ENCODE measurements around the gene FBN1. TPM values are rescaled to one million over a fixed set of nuclear protein-coding genes. Genes with fewer than 3 reads are reported as not detected.

FBN1 gene
- total RNA-seq, 1 donor from 2014 or later, result 22.1 TPM

DNA sequence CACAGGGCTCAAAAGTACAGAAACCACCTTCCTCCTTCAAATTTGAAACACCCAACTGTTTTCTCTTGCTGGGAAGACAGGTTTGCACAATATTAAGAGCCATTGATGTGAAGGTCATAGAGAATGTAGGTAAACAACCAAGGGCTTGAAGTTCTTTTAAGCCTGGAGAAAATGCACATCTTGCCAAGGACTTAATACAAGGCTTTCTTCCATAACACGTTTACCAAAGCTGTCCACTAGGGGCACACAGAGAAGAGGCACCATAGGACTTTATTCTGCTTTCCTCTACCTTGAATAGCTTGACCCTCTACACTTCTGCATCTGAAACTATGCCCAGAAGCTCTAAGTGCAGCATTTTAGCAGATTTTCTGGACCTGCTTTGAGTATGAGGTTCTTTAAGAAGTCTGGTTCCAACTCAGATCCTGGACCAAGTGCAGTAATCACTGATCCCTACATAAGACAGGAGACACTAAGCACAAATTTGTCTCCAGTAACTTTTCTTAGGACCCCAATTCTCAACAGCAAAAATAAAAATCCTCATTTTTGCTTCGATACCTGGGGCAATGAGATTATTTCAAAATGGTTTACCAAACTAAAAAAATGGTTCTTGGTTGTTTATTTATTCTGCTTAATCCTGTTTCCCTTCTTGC, 138.0 kb downstream of the FBN1 start:
- Mint-ChIP-seq H3K9me3 (no peaks in the 10 kb centered on the region), H3K27me3 (ENCODE audit: low read depth) (no peaks in the 10 kb centered on the region), H3K4me3 (no peak overlapping the region), H3K4me1 (no peaks in the 10 kb centered on the region), H3K27ac (ENCODE audit: unreplicated experiment) (no peak overlapping the region), H3K36me3 (ENCODE audit: low read depth) (peaks cover 10% of the 10 kb centered on the region)
- TF ChIP-seq, protein P1, sequence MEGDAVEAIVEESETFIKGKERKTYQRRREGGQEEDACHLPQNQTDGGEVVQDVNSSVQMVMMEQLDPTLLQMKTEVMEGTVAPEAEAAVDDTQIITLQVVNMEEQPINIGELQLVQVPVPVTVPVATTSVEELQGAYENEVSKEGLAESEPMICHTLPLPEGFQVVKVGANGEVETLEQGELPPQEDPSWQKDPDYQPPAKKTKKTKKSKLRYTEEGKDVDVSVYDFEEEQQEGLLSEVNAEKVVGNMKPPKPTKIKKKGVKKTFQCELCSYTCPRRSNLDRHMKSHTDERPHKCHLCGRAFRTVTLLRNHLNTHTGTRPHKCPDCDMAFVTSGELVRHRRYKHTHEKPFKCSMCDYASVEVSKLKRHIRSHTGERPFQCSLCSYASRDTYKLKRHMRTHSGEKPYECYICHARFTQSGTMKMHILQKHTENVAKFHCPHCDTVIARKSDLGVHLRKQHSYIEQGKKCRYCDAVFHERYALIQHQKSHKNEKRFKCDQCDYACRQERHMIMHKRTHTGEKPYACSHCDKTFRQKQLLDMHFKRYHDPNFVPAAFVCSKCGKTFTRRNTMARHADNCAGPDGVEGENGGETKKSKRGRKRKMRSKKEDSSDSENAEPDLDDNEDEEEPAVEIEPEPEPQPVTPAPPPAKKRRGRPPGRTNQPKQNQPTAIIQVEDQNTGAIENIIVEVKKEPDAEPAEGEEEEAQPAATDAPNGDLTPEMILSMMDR (conservative IDR thresholded peaks at IDR 0.05), result peak; percentile 69
- DNase-seq (ENCODE audit: low read depth, low spot score), result peak; percentile 15

DNA sequence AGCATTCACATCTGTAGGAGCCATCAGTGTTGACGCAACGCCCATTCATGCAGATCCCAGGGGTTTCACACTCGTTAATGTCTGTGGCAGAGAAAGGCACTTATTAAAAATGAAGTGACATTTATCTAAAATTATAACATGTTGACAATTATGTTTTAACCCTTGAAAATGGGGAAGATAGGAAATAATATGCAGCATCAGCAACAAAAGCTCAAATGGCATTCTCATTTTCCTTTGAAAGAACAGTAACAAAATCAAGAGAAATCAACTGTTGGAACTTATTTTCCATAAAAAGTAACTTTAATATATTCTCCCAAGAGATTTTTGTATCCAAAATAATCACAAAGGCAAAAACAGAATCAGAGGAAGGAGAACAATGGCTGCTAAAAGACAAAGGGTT, 140.4 kb downstream of the FBN1 start:
- TF ChIP-seq, protein P1 (conservative IDR thresholded peaks at IDR 0.05), result no peak
- no peak overlapping the region for H3K4me3 Mint-ChIP-seq
- H3K27ac Mint-ChIP-seq (ENCODE audit: unreplicated experiment), result no peak overlapping the region
- H3K36me3 Mint-ChIP-seq (ENCODE audit: low read depth), result peaks cover 7% of the 10 kb centered on the region
- no peaks in the 10 kb centered on the region for H3K9me3 Mint-ChIP-seq
- H3K4me1 Mint-ChIP-seq, result no peaks in the 10 kb centered on the region
- DNase-seq (ENCODE audit: low read depth, low spot score), result no peak
- H3K27me3 Mint-ChIP-seq (ENCODE audit: low read depth), result no peaks in the 10 kb centered on the region

DNA sequence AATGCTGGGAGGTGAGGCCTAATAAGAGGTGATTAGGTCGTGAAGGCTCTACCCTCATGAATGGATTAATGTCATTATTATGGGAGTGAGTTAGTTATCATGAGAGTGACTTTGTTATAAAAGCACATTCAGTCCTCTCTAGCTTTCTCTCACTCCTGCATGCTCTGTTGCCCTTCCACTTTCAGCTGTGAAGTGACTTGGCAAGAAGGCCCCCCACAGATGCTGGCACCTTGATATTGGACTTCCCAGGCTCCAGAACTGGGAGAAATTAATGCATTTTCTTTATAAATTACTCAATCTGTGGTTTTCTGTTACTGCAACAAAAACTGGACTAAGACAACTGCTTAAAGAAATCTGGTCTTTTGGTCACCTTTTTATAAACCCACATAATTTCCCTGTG, 144.3 kb downstream of the FBN1 start:
- Mint-ChIP-seq H3K9me3 (no peaks in the 10 kb centered on the region), H3K27ac (ENCODE audit: unreplicated experiment) (no peak overlapping the region), H3K4me1 (no peaks in the 10 kb centered on the region), H3K36me3 (ENCODE audit: low read depth) (peaks cover 7% of the 10 kb centered on the region), H3K4me3 (no peak overlapping the region), H3K27me3 (ENCODE audit: low read depth) (no peaks in the 10 kb centered on the region)
- DNase-seq (ENCODE audit: low read depth, low spot score), result no peak
- TF ChIP-seq, protein P1 (conservative IDR thresholded peaks at IDR 0.05), result no peak

GRCh38 chr15:48500595-48500994, 144.9 kb downstream of the FBN1 start:
- no peak for DNase-seq (ENCODE audit: low read depth, low spot score)
- no peaks in the 10 kb centered on the region for H3K27me3 Mint-ChIP-seq (ENCODE audit: low read depth)
- H3K4me3 Mint-ChIP-seq, result no peak overlapping the region
- TF ChIP-seq, protein P1 (conservative IDR thresholded peaks at IDR 0.05), result no peak
- H3K27ac Mint-ChIP-seq (ENCODE audit: unreplicated experiment), result no peak overlapping the region
- H3K4me1 Mint-ChIP-seq, result no peaks in the 10 kb centered on the region
- H3K36me3 Mint-ChIP-seq (ENCODE audit: low read depth), result peaks cover 7% of the 10 kb centered on the region
- H3K9me3 Mint-ChIP-seq, result no peaks in the 10 kb centered on the region

GRCh38 chr15:48499978-48500377, 145.5 kb downstream of the FBN1 start:
- Mint-ChIP-seq H3K27ac (ENCODE audit: unreplicated experiment) (peak overlapping the region; percentile 29), H3K9me3 (no peaks in the 10 kb centered on the region), H3K36me3 (ENCODE audit: low read depth) (peaks cover 6% of the 10 kb centered on the region), H3K4me1 (no peaks in the 10 kb centered on the region), H3K27me3 (ENCODE audit: low read depth) (no peaks in the 10 kb centered on the region), H3K4me3 (no peak overlapping the region)
- TF ChIP-seq, protein P1 (conservative IDR thresholded peaks at IDR 0.05), result no peak
- DNase-seq (ENCODE audit: low read depth, low spot score), result no peak
